ENCODE data around the gene PKHD1.
A peak's percentile ranks its signal among the peaks of the same experiment; 100 is the strongest.

PKHD1 gene

DNA sequence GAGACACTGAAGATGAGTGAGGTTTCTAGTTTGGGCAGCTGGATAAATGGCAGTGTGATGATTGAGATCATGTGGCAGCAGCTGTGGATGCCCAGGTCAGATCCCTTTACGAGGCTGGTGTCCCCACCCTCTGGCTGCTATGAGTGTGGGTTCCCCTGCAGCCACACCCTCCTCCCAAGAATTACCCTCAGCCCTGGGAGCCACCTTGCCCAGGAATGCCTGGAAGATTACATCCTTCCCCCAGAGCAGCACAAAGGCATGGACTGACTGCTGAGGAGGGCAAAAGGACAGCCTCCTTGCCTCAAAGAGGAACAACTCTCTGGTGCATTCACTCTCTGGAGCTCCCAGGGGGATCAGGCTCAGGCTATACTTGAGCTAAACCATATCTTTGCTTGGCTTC lies 15.0 kb upstream of the PKHD1 start:
- DNase-seq = no peak

DNA sequence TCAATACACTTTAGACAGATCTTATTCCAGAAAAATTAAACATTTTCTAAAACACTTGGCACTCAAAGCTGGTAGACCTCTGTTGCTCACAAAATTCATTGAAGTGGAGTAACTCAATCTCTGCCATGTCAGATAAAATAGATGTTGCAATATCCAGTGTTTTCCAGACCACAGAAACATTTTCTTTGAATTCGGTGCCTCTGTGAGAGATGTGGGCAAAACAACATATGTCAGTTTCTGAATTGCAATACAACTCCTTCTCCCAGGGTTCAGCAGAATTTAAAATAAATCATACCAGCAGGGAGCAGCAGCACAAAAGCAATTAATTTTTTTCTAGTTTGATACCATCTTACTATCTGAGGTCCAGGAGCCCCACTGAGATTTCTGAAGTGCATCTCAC lies 11.3 kb upstream of the PKHD1 start:
- DNase-seq = no peak

DNA sequence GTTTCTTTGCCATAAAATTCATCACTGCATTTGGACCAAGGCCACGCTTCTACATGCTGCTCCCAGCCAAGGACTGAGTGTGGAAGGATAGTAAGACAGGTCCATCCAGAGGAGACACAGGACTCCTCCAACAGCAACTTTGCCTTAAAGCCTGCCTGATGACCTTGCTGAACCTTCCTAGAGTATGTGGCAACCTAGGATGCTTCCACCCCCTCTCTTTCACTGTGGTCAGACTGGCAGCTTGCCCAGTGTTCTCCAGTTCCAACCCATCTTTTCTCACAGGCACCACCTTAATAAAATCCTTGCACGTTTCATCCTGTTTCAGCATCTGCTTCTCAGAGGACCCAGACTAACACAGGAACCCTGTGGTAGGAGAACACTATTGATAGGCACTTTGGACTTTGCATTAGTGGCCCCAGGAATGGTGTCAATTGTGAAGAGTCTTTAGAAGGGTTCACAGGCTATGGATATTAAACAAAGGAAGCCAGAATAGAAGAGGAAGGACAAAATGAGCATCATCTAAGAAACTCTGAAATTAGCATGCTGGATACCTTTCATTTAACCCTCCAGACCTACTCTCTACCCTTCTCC lies 2.4 kb upstream of the PKHD1 start:
- no peak for DNase-seq

DNA sequence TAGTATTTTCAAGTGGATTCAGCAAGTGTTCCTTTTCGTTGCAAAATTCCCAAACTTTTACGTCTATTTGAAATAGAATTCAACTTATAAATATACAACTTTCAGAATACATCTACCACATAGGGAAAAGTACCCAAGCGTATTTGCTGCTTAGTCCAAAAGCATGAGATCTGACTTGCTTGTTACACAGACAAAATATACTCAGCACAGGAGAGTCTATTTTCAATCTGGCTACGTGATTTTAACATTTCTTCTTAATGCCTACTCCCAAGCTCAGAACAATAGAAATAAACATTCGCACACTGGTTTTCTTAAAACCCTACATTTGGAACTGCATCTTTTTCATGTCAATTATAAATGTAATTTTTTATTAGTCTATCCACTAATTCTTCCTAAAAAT lies 672 bp downstream of the PKHD1 start:
- DNase-seq = no peak

DNA sequence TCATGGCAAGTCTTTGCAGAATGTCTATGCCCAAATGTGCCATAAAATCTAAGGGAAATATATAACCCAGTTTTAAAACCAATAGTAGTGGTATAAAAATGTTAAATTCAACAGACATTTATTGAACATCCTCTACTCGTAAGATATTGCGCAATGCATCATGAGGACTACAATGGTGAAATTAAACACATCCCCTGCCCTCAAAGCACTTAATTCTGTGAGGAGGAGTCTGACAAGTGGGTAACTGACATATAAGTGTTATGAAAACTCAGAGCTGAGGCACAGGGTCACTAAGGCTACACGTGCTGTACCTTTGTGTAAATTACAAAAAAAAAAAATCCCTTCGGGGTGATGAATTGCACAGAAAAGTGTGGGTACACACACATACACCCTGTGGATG lies 6.2 kb downstream of the PKHD1 start:
- DNase-seq = no peak

DNA sequence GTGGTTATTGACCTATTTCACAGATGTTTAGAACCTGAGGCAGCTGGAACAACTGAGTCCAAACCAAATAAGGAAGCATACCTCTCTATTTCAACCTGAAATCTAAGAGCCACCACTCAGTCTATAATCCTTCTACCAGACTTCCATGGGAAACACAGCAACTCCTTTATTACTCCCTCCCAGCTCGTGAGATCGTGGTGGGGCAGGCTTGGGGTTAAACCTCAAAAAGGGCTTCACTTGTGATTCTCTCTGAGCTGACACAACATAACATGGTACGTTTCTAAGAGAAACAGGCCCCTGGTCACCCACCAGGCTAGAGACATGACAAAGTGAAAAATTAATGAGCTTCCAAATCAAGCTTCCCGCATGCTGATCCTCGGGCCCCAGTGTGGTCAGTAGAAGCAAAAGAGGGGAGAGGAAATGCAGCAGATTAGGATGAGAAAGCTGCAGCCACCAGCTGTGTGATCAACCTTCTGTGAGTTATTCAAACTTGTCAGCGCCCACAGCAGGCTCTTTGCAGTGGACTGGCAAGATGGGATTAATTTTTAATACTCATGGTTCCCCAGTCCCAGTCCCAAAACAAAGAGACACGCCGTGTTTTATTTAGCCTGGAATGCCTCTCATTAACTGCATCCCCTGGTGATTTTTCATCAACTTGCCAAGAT lies 9.3 kb downstream of the PKHD1 start:
- no peak for DNase-seq

DNA sequence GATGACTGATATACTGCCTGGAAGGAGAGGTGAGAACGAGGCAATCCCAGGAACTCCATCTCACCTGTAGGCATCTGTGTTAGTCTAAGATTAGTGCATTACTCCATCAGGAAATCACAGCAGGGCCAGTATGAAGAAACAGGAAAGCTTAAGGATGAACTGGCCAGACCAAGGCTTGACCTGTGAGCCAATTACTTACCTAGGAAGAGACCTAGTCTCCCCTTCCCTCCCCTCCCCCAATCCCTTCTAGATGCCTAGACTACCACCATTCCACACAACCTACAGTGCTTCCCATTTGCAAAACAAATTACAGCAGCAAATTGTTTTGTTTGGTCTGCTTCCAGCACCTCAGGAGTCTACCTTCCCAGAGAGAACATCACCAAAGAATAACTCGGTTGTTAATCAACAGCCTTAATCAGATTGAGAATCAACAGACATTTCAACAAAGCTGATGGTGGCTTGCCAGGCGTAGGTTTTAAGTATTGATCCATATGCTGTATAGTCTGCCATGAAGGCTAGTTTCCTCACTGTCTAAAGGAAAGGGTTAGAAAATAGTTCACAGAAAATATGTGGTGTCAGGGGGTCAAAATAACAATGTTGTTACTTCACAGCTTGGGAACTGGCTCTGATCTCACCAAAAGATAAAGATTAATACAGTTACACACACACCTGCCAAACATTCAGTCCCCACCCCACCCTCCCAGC lies 10.1 kb downstream of the PKHD1 start:
- DNase-seq = no peak

DNA sequence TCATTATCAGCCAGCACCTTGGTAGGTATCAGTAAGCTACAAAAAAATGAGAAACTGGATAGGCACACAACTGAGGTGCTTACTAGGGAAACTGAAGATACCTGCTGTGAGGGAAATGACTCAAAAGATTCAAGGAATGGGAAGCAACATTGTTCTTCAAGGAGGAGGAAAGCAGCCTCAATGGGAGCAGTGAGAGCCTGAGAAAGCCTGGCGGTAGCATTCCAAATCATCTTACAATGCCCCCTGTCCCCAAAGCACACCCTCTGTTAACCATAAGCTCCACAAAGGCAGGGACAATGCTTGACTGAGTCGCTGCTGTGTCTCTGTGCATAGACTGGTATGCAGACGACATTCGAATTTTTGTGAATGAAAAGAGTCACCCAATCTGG lies 10.6 kb downstream of the PKHD1 start:
- DNase-seq = no peak

DNA sequence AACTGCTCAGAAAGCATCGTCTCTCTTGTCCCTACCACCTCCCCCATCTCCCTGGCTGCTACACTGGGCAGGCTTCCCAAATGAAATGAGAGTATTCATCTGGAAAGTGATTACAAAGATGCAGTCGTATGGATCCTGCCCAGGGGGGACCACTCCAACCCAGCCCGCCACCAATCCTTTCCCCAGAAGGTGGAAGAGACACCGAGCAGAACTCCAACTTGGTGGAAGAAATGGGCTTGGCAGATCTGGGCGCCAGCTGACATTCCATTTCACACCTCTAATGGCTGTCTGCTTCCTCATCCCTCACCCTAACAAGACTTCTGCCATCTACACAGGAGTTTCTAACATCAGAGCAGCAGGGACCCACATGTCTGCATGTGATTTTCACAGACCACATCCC lies 12.7 kb downstream of the PKHD1 start:
- no peak for DNase-seq

DNA sequence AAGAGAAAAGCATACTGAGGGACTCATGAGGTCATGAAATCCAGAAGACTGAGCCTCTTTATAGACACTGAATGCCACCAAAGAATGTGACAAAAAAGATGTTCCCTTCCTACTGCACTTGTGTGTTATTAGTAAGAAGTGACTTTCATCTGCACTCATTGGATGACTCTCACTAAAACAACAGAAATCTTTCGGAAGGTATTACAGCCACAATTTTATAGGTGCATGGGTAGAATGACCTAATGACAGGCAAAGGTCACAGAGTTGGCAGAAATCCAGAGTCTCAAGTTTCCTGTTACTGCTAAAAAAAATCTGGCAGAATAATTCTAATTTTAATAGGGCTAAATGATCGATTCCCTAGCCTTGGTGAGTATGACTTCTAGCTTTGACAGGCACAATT lies 13.3 kb downstream of the PKHD1 start:
- no peak for DNase-seq

DNA sequence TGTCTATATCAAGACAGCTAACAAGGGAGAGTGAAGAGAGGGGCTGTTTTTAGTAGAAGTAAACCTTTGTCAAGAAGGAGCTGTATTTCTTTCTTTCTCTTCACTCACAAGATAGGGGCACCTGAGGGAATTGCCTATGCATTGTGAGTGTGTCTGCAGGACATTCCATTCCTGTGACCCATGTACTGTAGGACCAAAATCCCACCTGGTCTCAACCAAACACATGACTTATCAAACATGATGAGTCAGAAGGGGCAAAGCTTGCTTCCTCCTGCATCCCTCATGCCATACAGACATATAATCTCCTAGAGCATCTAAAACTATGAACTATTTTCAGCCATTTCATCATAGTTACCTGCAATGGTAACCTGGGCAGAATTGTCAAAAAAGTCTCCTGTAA lies 21.8 kb downstream of the PKHD1 start:
- no peak for DNase-seq

DNA sequence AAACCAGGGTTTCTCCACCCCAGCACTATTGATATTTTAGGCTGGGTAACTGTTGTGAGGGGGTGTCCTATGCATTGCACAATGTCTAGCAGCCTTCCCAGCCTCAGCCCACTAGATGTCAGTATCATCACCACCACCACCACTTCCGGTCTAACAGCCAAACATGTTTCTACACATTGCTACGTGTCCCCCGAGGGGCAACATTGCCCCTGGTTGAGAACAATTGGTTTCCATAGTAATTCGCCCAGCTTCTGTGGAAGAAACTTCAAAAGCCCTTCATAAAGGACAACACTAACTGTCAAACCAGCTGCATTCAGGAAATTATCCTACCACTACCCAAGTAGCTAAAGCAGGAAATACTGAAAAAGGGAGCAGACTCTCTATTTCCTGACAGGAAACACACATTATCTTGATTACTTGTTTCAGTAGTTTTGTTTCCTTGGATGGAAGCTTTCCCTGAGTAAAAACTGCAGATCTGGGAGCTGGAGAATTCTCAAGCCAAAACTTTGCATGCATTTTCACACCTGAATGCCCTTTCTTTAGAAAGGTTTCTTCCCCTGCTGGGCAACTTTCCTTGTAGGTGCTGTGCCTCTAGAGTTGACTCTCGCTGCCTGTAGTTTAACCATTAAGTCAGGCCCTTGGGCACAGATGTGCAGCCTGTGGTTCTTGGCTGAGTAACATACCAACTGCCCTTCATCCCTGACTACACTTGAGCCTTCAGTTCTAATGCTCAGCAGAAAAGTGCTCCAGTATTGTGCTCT lies 23.6 kb downstream of the PKHD1 start:
- no peak for DNase-seq

DNA sequence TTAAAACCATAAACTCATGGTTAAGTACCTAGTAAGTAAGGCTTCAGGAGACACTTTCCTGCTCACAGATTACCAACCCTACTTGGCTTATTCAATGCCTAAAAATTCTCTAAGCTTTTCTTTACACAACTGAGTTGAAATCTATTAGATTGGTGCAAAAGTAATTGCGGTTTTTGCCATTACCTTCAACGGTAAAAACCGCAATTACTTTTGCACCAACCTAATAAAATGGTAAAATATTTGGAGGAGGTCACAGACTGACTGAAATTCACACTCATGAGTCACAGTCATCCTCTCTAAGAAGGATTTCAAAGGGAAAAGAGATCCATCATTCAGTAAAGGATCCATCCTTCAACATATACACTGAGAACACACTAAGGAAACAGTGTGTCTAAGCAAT lies 25.9 kb downstream of the PKHD1 start:
- DNase-seq = no peak

DNA sequence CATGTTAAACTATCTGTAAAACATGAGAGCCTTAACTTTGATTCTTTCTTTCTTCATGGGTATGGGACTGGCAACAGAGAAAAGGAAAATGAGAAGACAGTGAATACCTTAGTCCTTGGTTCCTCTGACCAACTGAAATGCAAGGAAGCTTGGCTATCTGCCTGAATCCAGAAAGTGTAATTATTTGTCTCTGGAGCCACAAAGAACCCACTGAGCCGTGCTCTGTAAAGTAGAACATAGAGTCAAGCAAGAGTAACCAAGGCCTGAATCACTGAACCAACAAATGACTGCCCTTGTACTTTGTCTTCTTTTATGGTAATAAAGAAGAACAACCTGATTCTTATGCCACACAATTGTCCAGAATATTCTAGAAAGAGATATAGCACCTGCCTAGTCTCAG lies 27.6 kb downstream of the PKHD1 start:
- DNase-seq = no peak

DNA sequence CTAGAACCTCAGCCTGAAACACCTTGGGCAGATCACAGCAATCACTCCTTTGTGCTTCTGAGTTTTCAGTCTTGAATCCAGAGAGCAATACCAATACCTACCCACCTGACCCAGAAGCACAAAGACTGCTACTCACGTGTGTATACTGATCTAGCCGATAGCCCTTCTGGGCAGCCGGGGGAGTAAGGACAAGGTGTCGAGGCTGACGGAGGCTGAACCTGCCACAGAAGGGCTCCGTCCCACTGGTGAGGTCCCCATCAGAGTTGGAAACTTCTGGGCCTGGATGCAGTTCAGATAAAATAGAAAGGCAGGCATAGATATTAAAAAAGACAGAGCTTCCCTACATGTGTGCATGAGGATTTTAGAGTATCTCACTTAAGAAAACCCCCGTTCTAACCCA lies 32.0 kb downstream of the PKHD1 start:
- DNase-seq = no peak

DNA sequence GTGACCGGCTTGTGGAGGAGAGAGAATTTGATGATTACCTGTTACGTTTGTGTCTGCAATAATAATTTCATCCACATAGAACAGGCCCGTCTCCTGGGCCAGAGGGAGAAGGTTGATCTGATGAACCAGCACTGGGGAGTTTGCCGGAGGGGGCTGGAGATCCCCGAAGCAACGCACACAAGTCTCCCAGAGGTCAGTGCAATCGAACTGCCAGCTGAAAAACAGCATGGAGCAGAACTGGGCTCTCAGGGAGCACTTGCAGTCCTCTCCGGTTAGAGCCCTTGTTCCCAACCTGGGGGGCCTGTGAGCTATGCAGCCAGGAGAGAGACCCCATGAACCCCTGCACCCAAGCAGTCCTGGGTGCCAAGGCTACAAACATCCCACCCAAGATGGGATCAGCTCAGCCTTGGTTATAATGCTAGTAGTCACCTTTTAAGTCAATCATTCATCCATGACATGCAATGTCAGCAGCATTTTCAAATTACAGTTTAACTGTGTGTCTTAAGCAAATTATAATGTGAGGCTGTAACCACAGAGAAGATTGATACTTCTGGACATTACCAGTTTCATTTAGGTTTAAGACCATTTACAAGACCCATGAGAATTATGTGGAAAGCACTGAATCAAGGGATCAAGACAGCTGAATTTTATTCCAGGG lies 34.2 kb downstream of the PKHD1 start:
- DNase-seq = no peak

DNA sequence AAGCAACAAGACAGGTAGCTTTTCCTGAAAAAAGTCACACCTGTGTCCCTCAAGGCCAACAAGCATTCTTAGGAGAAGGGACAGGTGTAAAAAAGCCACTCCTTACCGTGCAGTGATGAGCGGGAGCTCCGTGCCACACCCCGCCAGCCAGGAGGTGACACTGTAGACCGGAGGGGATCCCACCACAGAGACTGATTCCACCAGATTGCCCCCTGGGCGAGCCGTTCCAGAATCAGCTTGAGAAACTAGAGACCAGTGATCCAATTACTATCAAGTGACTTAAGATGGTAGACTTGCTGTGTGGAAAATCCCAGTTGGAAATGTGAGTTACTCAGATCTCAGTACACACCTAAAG lies 37.4 kb downstream of the PKHD1 start:
- no peak for DNase-seq

DNA sequence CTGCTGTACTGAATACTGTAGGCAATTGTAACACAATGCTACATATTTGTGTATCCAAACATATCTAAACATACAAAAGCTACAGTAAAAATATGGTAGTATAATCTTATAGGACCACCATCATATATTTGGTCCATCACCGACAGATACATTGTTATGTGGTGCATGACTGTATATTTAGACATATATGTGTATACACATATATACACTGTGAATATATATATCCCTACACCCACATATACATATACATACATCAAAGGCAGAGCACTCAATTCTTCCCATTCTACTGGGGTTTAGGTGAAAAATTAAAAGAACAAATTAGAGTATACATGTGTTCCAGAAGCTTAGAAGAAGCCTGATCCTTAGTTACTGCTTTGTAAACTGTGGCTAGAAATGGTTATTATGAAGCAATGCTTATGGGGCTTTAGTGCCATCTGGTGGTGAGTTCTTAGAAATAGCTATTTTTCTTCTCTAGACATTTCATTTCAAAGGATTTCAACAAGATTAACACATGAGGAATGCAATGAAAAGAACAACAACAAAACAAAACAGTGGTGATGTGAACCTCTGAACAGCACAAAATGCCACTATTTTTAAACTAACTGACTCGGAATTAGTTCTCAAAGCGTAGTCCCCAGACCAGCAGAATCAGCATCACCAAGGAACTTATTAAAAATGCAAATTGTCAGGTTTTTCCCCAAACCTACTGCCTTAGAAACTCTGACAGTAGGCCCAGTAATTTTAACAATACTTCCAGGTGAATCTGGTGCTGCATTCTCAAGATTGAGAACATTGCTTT lies 38.0 kb downstream of the PKHD1 start:
- peak; percentile 3 for DNase-seq

DNA sequence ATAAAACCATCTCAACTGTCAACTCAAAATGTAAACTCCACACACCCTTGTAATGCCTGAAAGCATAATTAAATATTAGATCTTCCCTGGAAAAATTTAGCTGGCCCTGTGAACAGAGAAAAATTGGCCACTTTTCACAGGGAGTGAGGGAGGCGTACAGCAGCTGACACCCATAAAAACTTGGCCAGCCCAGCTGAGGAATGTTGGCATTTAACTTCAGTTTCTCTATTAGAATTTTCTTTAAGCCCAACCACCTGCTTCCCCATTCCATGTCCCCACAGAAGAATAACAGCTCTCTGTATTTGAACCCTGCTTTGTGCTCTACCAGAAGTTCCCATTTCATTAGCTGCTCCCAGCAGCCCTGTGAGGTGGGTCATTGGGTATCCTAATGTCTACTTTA lies 41.0 kb downstream of the PKHD1 start:
- DNase-seq = no peak

DNA sequence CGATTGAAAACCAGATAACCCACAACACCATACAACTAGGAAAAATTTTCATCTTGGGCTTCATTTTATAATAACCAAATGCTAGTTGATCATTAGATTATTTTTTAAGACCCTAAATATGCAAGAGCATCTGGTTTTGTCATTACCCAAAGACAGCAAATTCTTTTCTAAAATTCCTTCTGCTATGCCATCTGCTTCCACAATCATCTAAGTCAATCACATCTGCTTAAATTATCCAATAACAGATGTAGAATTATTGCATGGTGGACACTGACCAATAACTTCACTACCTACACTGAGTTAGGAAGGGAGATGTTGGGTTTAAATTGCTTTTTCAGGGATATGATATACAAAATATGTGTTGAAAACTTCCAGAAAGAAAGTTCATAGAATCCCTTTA lies 41.9 kb downstream of the PKHD1 start:
- DNase-seq = no peak

DNA sequence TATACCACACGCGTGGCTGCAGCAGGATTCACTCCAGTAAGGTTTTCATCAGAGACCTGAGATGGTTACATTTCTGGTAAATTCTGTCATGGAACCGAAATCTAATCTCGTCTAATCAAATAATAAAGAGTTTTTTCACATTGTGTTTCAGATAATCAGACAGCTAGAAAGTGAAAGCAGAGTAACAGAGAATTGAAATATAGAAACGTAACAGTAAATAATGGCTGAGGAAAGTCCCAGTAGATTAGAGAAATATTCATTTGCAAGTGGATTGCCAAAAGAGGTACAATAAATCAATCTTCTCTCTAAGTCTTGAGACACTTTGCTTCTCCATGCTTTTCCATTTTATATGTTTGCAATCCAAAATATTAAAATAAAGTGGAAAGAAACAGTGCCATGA lies 42.4 kb downstream of the PKHD1 start:
- DNase-seq = no peak

DNA sequence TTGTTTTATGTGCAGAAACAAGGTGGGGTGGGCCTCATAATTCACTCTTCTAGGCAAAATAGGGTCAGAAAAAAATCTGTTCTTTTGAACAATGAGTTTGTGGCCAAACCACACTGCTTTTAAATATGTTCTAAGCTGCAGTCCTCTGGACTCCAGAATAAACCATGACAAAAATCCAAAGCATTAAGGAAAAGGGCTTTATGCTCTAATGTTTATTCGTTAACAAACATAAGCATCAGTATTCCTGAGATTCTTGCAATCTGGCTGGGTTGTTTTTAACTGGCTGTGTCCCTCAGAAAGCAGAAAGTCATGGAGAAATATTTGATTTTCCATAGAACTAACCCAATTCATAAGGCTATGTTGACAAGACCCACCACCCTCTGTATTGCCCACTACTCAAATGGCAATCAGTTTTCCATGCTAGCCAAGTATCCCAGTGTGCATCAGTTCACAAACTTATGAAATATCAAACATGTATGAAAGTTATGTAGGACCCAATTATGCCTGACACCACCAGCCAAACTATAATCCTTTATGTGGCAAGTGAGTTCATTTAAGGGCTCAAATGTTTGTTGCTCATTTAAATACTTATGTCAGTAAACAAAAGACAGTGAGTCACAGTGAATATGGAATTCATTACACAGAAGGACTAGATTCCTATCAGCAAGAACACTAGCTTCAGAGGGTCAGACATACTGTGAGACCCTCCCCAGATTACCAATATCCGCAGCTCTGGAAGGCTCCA lies 45.1 kb downstream of the PKHD1 start:
- no peak for DNase-seq
